Choroid plexus epithelial cell (primary cell): ENCODE results near the gene SEMG1.

Source experiments
- DNase-seq: peaks from one replicate; pipeline ENCODE4 v3.0.0-alpha.2; 2010; ENCODE audit warnings: low read depth
- H3K4me3 ChIP-seq: 2 replicates; pipeline ENCODE4 v1.5.1; 2011; ENCODE audit warnings: low read depth, mild to moderate bottlenecking, control low read depth, low read length, moderate library complexity
- TF ChIP-seq, protein P1 (sequence below): conservative IDR thresholded peaks from 2 replicates; pipeline ENCODE4 v1.5.1; 2011; ENCODE audit warnings: low read depth, mild to moderate bottlenecking, control low read depth, inconsistent platforms, low read length, moderate library complexity

SEMG1 gene, protein sequence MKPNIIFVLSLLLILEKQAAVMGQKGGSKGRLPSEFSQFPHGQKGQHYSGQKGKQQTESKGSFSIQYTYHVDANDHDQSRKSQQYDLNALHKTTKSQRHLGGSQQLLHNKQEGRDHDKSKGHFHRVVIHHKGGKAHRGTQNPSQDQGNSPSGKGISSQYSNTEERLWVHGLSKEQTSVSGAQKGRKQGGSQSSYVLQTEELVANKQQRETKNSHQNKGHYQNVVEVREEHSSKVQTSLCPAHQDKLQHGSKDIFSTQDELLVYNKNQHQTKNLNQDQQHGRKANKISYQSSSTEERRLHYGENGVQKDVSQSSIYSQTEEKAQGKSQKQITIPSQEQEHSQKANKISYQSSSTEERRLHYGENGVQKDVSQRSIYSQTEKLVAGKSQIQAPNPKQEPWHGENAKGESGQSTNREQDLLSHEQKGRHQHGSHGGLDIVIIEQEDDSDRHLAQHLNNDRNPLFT

DNA sequence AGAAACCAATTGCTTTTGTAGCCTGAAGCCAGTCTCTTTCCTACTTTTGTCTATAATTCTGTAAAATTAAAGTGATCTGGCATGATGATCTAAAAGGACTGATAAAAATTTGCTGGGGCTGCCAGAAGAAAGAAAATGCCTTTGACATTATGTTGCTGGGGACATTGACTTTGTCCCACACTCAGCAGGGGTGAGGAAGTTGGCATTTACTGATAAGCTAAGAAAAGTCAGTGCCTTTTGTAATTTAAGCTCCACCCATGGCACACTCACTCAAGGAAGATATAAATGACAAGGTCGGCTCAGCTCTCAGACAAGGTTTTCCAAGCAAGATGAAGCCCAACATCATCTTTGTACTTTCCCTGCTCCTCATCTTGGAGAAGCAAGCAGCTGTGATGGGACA, at the start of gene SEMG1:
Gene SEMG1 (plus strand): TSS at position 309 of the 400 bp plus-strand sequence. CDS start 21 bp downstream, at position 330.
- H3K4me3 ChIP-seq: no peak within 1 kb of the TSS
- TF ChIP-seq, protein P1, sequence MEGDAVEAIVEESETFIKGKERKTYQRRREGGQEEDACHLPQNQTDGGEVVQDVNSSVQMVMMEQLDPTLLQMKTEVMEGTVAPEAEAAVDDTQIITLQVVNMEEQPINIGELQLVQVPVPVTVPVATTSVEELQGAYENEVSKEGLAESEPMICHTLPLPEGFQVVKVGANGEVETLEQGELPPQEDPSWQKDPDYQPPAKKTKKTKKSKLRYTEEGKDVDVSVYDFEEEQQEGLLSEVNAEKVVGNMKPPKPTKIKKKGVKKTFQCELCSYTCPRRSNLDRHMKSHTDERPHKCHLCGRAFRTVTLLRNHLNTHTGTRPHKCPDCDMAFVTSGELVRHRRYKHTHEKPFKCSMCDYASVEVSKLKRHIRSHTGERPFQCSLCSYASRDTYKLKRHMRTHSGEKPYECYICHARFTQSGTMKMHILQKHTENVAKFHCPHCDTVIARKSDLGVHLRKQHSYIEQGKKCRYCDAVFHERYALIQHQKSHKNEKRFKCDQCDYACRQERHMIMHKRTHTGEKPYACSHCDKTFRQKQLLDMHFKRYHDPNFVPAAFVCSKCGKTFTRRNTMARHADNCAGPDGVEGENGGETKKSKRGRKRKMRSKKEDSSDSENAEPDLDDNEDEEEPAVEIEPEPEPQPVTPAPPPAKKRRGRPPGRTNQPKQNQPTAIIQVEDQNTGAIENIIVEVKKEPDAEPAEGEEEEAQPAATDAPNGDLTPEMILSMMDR: no peak
- DNase-seq: no peak

DNA sequence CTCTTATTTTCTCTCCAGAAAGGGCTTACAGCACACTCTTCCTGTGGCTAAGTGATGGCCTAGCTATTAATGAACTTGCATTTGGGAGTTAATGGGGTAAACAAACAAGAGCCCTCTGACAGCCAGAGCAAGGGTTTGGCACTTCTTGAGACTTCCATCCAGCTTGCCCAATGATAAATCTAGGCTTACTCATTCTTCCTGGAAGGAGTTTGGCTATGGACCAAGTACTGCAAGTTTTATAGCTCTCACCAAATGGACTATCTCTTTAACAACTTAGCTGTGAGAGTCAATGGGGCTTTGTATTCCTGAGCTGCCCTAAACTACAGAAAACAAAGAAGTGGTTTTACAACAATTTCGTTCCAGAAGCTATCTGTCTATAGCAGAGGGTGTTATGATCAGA, 48.9 kb upstream of the SEMG1 start:
- TF ChIP-seq, protein P1: no peak
- DNase-seq: peak; percentile 78
- H3K4me3 ChIP-seq: no peak overlapping the region

DNA sequence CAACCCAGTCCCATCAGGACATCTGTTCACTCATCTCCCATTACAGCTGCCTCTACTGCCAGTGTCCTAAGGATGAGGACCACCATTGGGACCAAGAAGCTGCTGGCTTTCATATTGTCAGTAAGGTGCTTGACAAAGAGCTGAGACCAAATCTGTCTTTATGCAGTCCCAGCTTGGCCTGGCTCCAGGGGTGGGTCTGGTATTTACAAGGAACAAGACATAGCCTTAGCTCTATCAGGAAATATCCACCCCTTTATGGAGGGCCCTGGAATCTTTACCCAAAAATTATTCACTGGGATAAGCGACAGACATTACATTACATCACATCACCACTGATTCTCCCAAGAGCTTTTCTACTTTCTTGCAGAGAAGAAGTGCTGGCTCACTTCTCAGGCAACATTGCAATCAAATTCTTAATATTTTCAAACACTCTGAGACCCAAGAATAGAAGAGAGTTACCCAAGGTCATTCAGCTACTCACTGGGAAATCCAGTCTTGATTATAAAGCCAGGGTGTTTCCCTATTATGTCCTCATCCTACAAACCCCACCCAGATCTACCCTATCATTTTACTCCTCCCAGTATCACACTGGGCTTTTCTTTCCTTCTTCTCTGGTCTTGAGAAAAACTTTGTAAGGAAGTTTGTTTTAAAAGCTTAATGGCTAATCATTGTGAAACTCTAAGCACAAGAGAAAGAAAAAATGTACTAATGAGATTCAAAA, 43.6 kb upstream of the SEMG1 start:
- H3K4me3 ChIP-seq: no peak overlapping the region
- TF ChIP-seq, protein P1: no peak
- DNase-seq: no peak

DNA sequence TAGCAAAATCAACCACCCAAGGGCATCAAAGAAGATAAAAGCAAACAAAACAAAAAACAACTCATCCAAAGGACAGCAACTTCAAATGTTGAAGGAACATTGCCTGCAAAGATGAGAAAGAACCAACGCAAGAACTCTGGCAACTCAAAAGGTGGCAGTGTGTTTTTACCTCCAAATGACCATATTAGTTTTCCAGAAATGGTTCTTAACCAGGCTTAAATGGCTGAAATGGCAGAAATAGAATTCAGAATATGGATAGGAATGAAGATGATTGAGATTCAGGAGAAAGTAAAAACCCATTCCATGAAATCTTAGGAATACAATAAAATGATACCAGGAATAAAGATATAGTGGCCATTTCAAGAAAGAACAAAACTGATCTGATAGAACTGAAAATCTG, 41.9 kb upstream of the SEMG1 start:
- no peak overlapping the region for H3K4me3 ChIP-seq
- DNase-seq: no peak
- TF ChIP-seq, protein P1: no peak

DNA sequence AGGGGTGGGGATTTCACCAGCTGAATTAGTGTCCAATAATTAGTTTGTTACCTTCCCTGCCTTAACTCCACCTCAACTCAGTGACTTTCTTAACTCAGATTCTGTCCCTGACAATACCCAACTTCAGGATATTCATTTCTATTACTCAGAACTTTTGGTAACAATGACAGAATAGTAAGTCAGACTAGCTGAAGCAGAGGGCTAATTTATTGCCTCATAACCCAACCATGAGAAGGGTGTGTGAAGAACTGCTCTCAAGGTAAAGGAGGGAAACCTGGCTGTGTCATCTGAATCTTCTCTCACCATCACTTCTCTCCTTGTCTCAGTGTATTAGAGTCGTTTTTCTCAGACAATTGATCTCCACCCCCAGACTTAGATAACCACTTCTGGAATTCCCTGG, 33.3 kb upstream of the SEMG1 start:
- no peak overlapping the region for H3K4me3 ChIP-seq
- TF ChIP-seq, protein P1: no peak
- DNase-seq: no peak

DNA sequence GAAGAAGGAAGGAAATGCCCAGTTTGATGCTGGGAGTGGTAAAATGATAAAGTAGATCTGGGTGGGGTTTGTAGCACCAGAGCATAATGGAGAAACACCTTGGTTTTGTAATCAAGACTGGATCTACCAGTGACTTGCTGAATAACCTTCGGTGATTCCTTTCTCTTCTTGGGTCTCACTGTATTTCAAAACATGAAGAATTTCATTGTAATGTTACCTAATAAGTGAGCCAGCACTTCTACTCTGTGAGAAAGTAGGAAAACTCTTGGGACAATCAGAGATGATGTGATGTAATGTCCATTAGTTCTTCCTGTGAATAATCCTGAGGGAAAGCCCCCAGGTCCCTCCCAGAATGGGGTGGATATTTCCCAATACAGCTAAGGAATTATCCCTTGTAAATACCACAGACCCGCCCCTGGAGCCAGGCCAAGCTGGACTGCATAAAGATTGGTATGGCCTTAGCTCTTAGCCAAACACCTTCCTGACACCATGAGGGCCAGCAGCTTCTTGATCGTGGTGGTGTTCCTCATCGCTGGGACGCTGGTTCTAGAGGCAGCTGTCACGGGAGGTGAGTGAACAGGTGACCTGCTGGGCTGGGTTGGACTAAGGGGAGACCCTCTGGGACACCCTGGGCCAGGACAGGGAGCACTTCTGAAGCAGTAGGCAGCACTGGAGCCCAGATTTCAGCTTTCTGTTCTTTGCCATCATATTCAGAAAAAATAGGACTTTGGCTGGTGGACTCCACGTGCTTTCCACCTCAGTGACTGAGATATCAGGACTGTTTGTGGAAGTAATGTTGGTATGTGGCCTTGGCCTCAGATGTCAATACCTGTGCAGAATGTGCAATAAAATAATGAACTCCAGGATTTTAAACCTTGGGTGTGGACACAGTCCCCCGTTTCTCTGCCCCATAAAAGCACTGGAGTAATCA, 32.1 kb upstream of the SEMG1 start, which contains the start of gene PI3:
Gene PI3 (plus strand): TSS at position 469 of the 931 bp plus-strand sequence. CDS start 21 bp downstream, at position 490.
- no peak for DNase-seq
- TF ChIP-seq, protein P1: no peak
- no peak within 1 kb of the TSS for H3K4me3 ChIP-seq
